IPS-20b (cell line): ENCODE data around the gene TBCK.

ENCODE experiments used
- H3K27ac ChIP-seq: one replicate; pipeline ENCODE4 v1.5.1; 2013; ENCODE audit warnings: low read length
- H3K27me3 ChIP-seq: 2 replicates; pipeline ENCODE4 v1.6.1; 2013; ENCODE audit warnings: mild to moderate bottlenecking, low read length, inconsistent platforms; ENCODE audit not compliant: insufficient read depth
- H3K36me3 ChIP-seq: 2 replicates; pipeline ENCODE4 v1.6.1; 2013; ENCODE audit warnings: low read depth, mild to moderate bottlenecking, inconsistent platforms, low read length, moderate library complexity; ENCODE audit not compliant: insufficient read depth
- H3K4me1 ChIP-seq: 2 replicates; pipeline ENCODE4 v1.6.1; 2013; ENCODE audit warnings: mild to moderate bottlenecking, control low read depth, inconsistent platforms, low read length, moderate library complexity; ENCODE audit not compliant: insufficient read depth
- H3K4me3 ChIP-seq: 2 replicates; pipeline ENCODE4 v1.5.1; 2013; ENCODE audit warnings: mild to moderate bottlenecking, low read length, inconsistent platforms
- H3K9ac ChIP-seq: 2 replicates; pipeline ENCODE4 v1.6.1; 2013; ENCODE audit warnings: low read depth, mild to moderate bottlenecking, inconsistent platforms, low read length, moderate library complexity
- H3K9me3 ChIP-seq: 2 replicates; pipeline ENCODE4 v1.6.1; 2013; ENCODE audit warnings: mild to moderate bottlenecking, low read depth, low read length, inconsistent platforms; ENCODE audit not compliant: insufficient read depth

TBCK gene

DNA sequence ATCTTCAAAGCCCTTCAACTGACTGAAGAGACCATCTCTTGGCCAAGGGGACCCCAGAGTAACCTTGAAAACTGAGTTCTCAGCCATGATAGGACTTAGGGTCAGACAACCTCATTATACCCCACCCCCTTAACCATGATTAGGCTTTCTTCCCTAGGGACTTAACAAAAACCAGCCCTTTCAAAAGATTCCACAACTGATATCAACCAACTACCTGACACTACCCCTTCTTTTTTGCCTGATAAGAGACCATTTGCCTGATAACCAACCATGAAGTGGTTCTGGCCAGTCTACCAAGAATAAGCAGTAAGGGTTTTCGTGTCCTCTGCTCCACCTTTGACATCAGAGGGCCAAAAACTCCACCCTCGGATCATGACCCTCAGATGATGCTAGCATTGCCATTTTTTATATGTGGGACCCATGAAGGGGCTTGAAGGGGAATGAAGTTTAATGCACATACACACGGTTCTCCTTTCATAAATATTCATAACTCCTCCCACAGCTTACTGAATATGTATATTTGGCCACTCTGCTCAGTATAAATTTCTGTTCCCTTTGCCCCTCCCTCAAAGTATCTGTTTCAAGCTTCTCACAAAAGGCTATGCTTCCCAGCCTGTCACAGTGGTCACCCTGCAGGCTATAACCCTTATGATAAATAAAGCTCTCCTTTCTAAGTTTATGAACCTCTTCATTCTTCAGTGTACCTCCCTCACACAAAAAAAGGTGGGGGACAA is 12.3 kb downstream of the TBCK start:
- Histone ChIP-seq H3K36me3 (peaks cover 22% of the 10 kb centered on the region), H3K27me3 (no peaks in the 10 kb centered on the region), H3K9me3 (no peaks in the 10 kb centered on the region), H3K27ac (no peak overlapping the region), H3K9ac (no peak overlapping the region), H3K4me1 (peaks cover 23% of the 10 kb centered on the region), H3K4me3 (no peak overlapping the region)

DNA sequence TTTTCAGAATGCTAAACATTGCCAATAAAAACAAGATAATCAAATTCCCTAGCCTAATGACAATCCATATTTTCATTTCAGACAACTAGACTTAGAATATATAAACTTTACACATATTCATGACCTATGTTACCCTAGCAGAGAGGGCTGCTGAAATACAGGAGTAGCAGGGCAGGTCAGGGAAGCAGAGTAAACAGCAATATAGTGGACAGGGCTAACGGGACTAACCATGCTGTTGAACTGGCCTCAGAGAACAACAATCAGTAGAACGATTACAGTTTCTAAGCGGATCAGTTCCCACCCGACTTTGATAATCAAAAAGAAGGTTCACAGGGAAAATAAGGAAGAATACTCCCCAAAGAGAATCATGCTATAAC is 14.0 kb downstream of the TBCK start:
- no peak overlapping the region for H3K9ac ChIP-seq
- no peaks in the 10 kb centered on the region for H3K9me3 ChIP-seq
- peaks cover 14% of the 10 kb centered on the region for H3K36me3 ChIP-seq
- H3K27me3 ChIP-seq = no peaks in the 10 kb centered on the region
- no peak overlapping the region for H3K27ac ChIP-seq
- H3K4me1 ChIP-seq = peaks cover 26% of the 10 kb centered on the region
- H3K4me3 ChIP-seq = no peak overlapping the region

DNA sequence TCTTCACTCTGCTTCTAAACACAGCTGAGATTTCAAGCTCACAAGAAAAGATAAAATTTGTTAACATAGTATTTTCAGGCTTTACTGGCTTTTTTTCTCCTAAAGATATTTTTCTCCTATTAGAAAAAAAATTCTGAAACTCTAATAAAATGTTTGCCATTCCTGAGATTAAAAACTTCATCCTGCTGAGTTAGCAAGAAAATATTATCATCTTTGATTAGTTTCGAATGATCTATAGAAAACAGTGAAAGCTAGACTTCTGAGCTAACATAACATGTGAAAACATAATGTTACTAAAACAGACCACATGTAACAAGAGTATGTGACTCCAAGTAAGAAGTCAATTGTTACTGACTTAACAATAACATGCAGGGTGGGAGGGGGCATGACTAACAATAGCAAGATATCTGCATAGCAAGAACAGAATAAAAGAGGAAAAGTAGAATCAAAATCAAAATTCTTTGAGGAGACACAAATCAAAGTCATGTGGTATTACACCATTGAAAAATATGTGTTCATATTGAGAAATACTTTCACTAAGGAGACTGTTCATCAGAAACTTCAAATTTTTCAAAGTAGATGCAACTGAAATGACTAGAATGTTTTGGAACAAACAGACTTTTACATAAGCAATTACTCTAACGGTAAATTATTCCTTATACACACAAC is 14.5 kb downstream of the TBCK start:
- H3K36me3 ChIP-seq = peaks cover 11% of the 10 kb centered on the region
- no peak overlapping the region for H3K27ac ChIP-seq
- no peak overlapping the region for H3K9ac ChIP-seq
- H3K4me1 ChIP-seq = peaks cover 30% of the 10 kb centered on the region
- H3K27me3 ChIP-seq = no peaks in the 10 kb centered on the region
- no peaks in the 10 kb centered on the region for H3K9me3 ChIP-seq
- H3K4me3 ChIP-seq = no peak overlapping the region

DNA sequence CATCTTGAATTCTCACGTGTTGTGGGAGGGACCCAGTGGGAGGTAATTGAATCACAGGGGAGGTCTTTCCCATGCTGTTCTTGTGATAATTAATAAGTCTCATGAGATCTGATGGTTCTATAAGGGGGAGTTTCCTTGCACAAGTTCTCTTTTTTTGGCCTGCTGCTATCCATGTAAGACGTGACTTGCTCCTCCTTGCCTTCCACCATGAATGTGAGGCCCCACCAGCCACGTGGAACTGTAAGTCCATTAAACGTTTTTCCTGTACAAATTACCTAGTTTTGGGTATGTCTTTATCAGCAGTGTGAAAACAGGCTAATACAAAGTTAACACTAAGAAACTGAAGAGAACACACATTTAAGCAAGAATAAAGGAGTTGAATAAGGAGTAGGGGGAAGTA is 16.0 kb downstream of the TBCK start:
- Histone ChIP-seq H3K9me3 (no peaks in the 10 kb centered on the region), H3K36me3 (peaks cover 9% of the 10 kb centered on the region), H3K4me1 (peaks cover 26% of the 10 kb centered on the region), H3K4me3 (no peak overlapping the region), H3K27ac (no peak overlapping the region), H3K27me3 (no peaks in the 10 kb centered on the region), H3K9ac (no peak overlapping the region)

DNA sequence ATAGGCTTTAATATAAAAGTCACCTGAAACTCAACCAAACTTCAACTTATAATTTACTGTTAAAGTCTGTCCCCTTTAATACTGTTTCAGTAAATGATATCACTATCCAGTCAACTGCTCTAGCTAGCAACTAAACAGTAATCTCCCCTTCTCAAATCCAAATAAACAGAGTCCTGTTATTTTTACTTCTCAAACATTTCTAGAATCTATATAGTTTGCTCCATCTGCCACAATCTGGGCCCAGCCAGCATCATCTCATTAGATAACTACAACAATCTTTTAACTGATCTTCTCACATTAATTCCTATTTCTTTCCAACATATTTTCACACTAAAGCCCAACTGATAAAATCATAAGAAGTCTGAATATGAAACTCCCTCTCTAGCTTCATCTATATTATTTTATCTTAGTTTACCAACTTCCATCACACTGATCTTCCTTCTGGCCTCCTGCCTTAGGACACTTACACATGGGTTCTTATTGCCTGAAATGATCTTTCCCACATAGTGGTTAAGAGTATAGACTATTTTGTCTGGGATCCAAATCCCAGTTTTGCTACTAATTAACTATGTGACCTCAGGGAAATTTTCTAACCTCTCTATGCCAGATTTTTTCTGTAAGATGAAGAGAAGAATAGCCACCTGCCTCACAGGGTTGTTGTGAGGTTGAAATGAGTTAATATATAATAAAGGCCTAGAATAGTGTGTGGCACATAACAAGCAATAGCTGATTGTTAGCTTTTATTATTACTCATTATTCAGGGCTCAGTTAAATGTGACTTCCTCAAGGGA is 18.6 kb downstream of the TBCK start:
- H3K27ac ChIP-seq = no peak overlapping the region
- H3K36me3 ChIP-seq = peaks cover 24% of the 10 kb centered on the region
- no peaks in the 10 kb centered on the region for H3K27me3 ChIP-seq
- peaks cover 20% of the 10 kb centered on the region for H3K4me1 ChIP-seq
- H3K9ac ChIP-seq = peak overlapping the region; percentile 52
- H3K4me3 ChIP-seq = no peak overlapping the region
- H3K9me3 ChIP-seq = no peaks in the 10 kb centered on the region

DNA sequence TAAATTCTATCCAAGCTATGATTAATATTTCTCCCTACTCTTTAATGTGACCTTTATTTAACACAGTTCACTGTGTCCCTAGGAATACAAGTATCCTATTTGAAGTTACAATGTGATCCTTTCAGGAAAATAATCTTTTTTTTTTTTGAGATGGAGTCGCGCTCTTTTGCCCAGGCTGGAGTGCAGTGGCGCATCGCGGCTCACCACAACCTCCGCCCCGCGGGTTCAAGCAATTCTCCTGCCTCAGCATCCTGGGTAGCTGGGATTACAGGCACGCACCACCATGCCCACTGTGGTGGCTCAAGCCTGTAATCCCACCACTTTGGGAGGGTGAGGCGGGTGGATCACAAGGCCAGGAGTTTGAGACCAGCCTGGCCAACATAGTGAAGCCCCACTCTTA is 21.9 kb downstream of the TBCK start:
- peaks cover 7% of the 10 kb centered on the region for H3K4me1 ChIP-seq
- H3K9ac ChIP-seq = no peak overlapping the region
- H3K27me3 ChIP-seq = no peaks in the 10 kb centered on the region
- H3K27ac ChIP-seq = no peak overlapping the region
- H3K36me3 ChIP-seq = peaks cover 15% of the 10 kb centered on the region
- H3K9me3 ChIP-seq = no peaks in the 10 kb centered on the region
- no peak overlapping the region for H3K4me3 ChIP-seq

DNA sequence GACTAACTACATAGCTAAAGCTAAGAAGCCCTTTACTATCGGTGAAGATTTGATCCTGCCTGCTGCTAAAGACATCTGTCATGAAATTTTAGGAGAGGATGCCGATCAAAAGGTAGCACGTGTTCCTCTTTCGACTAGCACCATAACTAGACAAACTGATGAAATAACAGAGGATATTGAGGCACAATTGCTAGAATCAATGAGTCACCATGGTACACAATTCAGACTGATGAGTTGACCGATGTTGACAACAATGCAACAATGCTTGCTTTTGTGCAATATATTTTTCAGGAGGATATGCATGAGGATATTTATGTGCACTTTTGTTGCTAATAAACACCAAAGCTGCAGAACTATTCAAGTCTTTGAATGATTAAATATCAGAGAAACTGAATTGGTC is 24.3 kb downstream of the TBCK start:
- Histone ChIP-seq H3K4me1 (peaks cover under 1% of the 10 kb centered on the region; the same call in 1 of the 2 replicates), H3K9me3 (no peaks in the 10 kb centered on the region), H3K9ac (no peak overlapping the region), H3K4me3 (no peak overlapping the region), H3K27ac (no peak overlapping the region), H3K36me3 (peaks cover 15% of the 10 kb centered on the region), H3K27me3 (no peaks in the 10 kb centered on the region)

DNA sequence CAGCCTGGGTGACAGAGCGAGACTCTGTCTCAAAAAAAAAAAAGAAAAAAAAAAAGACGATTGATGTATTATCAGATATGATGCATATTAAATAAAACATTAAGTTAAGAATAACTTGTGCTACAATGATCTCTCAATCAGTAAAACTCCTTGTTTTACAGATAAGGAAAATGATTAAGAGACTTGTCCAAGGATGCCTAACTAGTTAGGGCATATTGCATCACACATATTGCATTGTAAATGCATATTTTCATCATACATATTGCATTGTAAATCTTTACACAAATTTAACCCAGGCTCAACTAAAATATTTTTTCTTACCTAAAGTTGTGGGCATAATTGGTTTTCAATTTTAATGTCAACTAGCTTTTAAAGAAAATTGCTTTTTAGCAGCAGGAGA is 26.3 kb downstream of the TBCK start:
- Histone ChIP-seq H3K9ac (no peak overlapping the region), H3K27ac (no peak overlapping the region), H3K36me3 (peaks cover 12% of the 10 kb centered on the region), H3K4me1 (no peaks in the 10 kb centered on the region), H3K27me3 (no peaks in the 10 kb centered on the region), H3K9me3 (no peaks in the 10 kb centered on the region), H3K4me3 (no peak overlapping the region)

DNA sequence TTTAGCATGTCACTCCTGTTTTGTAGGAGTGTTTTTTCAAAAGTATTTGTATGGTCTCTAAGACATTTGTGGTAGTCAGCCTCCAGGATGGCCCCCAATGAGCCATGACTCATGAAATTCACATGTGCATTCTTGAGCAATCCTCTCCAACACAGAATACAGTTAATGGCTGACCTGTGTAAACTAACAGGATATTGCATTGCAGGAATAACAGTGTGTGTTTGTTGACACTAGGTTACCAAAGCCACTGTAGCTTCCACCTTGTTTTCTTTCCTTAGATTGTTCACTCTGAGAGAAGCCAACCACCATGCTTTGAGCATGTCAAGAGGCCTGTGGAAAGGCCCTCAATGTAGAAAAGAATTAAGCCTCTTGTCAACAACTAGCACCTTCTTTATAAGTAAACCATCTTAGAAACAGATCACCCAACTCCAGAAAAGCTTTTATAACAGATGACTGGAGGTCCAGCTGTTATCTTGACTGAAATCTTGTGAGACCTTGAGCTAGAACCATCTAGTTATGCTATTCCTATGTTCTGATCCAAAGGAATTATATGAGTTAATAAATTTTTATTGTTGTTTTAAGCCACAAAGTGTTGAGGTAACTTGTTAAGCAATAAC is 28.5 kb downstream of the TBCK start:
- Histone ChIP-seq H3K4me3 (no peak overlapping the region), H3K27me3 (no peaks in the 10 kb centered on the region), H3K27ac (no peak overlapping the region), H3K4me1 (no peaks in the 10 kb centered on the region), H3K9me3 (no peaks in the 10 kb centered on the region), H3K9ac (no peak overlapping the region), H3K36me3 (no peaks in the 10 kb centered on the region)

DNA sequence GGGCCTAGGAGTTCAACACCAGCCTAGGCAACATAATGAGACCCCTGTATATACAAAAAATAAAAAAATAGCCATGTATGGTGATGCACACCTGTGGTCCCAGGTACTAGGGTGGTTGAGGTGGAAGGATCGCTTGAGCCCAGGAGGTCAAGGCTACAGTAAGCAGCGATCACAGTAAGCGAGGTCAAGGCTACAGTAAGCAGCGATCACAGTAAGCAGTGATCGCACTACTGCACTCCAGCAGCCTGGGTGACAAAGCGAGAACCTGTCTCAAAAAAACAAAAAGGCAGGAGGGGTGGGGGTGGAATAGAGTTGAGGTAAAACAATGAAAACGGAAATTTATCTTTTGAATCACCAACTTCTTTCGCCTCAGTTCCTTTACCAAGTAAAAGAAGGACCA is 29.4 kb downstream of the TBCK start:
- Histone ChIP-seq H3K27me3 (no peaks in the 10 kb centered on the region), H3K9ac (no peak overlapping the region), H3K4me3 (no peak overlapping the region), H3K36me3 (no peaks in the 10 kb centered on the region), H3K4me1 (no peaks in the 10 kb centered on the region), H3K9me3 (no peaks in the 10 kb centered on the region), H3K27ac (no peak overlapping the region)

DNA sequence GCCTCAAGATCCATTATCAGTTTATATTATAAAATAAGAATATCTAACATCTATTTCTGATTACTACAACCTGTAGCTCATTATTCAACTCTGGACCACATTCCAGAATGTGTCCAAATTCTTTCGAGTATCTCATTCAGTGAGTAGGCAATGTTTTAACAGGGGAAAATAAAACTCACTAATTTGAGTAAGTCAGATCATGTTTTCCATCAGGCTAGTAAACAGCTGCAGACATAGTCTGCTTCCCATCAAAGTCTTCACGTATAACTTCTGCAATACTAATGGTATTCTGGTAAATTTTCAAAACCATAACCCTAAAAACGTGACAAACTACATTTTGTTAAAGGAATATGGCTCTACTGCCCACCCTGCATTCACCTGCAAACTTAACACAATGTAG is 31.8 kb downstream of the TBCK start:
- no peak overlapping the region for H3K27ac ChIP-seq
- H3K4me3 ChIP-seq = no peak overlapping the region
- no peaks in the 10 kb centered on the region for H3K27me3 ChIP-seq
- H3K9ac ChIP-seq = no peak overlapping the region
- no peaks in the 10 kb centered on the region for H3K4me1 ChIP-seq
- no peaks in the 10 kb centered on the region for H3K9me3 ChIP-seq
- H3K36me3 ChIP-seq = no peaks in the 10 kb centered on the region
